Medulla oblongata (tissue), 1 donor: Measurements from ENCODE around the gene FEZF2.

ENCODE experiments used
- DNase-seq: peaks from one replicate; pipeline ENCODE4 v3.0.0-alpha.2; 2015; ENCODE audit errors: extremely low spot score

FEZF2 gene

DNA sequence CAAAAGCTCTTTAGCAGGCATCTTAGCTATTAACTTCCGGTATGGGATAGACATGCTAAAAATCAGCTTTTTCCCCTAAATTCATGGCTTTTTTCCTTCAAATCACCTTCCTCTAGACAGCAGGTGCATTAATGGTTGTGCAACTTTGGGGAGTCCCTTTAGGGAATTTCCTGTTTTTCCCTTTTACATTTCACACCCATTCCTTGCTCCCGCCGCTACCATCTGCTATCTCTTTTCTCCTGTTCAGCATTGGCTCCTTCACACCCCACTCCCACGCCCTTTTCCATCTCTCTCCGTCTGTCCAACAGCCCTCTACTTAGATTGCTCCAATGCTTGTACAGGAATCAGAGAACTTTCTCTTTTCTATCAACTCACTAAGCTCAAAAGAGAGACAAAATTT, 43.4 kb downstream of the FEZF2 start:
- DNase-seq = no peak

DNA sequence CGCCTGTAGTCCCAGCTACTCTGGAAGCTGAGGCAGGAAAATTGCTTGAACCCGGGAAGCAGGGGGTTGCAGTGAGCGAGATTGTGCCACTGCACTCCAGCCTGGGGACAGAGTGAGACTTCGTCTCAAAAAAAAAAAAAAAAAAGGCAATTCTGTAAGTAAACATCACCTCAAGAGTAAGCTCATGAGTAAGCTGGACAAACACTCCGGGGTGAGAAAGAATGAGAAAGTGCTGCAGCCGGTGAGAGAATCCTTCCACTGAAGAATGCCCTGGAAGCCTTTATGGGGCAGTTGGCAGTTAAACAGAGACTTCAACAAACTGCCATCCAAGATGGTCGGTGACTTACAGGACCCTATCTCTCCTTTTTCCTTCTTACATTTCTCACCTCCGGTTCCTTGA, 47.5 kb downstream of the FEZF2 start:
- DNase-seq = no peak

DNA sequence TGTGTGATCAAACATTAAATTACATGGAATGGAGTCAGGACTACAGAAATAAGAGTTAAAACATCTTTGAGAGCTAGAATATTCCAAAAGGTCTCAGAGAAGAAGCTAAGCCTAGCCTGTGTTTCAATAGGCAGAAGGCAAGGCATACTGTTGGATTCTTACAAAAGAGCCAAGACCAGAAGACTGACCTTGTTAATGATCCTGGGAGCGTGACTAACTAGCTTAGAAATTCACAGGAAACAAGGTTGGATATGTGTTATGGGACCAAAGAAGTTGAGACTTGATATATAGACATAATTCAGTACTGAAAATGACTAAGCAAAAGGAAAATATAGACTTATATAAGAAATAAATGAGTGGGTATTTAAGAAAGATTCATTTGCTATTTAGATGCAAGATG, 50.1 kb downstream of the FEZF2 start:
- DNase-seq = no peak
